Activated CD4-positive, alpha-beta T cell treated with anti-CD3 and anti-CD28 coated beads, Interleukin-2, Interleukin-4, amounts not matched to agents 100 ng/mL and 50 ng/mL, durations not matched to agents 16 hours and 8 hours (primary cell): ENCODE data around the gene FAM110A.
A peak's percentile ranks its signal among the peaks of the same experiment; 100 is the strongest.
"Not testable (repeated sequence)": the region's sequence is repeated elsewhere in the genome, so short reads cannot be mapped to it uniquely, and the experiment has no call there.

ENCODE experiments used
- DNase-seq: peaks from one replicate; pipeline ENCODE4 v3.0.0-alpha.2; 2020; ENCODE audit warnings: low spot score

Gene FAM110A

DNA sequence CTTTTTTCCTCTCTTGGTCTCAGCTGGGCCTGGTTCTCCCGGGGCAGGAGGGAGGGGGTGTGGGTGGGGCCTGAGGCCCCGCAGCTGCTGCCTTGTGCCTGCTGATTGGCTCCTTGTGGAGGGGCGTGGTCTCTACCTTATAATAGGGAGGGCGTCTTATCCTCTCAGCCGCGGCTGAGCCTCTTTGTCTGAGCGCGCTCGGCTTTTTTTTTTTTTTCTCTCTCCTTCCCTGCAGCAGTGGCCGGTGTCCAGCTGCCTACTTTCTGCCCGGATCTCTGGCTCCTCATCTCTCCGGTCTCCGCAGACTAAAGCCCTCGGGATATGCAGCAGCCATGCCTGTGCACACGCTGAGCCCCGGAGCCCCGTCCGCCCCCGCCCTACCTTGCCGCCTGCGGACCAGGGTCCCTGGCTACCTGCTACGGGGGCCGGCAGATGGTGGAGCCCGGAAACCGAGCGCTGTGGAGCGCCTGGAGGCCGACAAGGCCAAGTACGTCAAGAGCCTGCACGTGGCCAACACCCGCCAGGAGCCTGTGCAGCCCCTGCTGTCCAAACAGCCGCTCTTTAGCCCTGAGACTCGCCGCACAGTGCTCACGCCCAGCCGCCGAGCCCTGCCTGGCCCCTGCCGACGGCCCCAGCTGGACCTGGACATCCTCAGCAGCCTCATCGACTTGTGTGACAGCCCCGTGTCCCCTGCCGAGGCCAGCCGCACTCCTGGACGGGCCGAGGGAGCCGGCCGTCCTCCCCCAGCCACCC, 11.1 kb downstream of the FAM110A start:
- peak; percentile 89 for DNase-seq

GRCh38 chr20:845226-845868, 11.8 kb downstream of the FAM110A start:
- DNase-seq = no peak

GRCh38 chr20:845941-846893, 12.7 kb downstream of the FAM110A start:
- no peak for DNase-seq

GRCh38 chr20:846894-847278, 13.4 kb downstream of the FAM110A start:
- peak; percentile 46 for DNase-seq

GRCh38 chr20:848193-848592, 14.7 kb downstream of the FAM110A start:
- no peak for DNase-seq

GRCh38 chr20:848731-849130, 15.2 kb downstream of the FAM110A start:
- not testable (repeated sequence) for DNase-seq

DNA sequence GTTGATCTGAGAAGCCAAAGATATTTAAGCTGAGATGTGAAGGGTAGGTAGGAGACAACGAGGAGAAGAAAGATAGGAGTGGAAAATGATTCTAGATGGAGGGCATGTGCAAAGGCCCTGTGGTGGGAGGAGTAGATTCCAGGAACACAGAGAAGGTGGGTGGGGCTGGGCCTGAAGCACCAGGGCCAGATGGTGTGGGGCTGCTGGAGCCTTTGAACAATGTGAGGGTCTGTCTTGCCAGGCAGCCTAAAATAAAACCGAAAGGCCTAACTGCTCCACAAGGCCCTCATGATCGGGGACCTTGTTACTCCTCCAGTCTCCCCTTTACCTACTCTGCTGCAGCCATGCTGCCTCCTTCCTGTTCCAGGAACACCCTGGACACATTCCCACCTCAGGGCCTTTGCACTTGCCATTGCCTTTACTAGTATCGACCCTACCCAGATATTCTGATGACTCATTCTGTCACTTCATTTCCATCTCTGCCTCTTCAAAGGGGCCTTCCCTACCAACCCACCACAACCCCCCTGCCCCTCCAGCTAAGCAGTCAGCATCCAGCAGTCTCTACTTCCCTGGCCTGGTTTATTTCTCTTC, 20.0 kb downstream of the FAM110A start:
- no peak for DNase-seq

DNA sequence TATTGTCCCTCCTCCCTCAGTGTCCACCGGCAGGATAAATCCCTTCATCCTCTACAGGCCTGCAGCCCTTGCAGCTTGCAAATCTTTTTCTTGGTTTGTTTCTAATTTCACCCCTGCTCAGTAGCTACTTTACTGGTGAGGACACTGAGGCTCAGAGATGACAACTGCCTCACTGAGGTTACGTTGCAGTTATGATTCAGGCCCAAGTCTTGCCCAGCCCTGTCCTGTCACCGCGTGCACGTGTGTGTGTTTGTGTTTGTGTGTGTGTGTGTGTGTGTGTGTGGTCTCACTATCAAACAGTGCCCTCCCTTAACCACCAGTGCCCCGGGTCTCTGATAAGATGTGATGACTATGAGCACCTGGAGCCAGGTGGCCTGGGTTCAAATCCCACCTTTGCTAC, 21.1 kb downstream of the FAM110A start:
- no peak for DNase-seq

DNA sequence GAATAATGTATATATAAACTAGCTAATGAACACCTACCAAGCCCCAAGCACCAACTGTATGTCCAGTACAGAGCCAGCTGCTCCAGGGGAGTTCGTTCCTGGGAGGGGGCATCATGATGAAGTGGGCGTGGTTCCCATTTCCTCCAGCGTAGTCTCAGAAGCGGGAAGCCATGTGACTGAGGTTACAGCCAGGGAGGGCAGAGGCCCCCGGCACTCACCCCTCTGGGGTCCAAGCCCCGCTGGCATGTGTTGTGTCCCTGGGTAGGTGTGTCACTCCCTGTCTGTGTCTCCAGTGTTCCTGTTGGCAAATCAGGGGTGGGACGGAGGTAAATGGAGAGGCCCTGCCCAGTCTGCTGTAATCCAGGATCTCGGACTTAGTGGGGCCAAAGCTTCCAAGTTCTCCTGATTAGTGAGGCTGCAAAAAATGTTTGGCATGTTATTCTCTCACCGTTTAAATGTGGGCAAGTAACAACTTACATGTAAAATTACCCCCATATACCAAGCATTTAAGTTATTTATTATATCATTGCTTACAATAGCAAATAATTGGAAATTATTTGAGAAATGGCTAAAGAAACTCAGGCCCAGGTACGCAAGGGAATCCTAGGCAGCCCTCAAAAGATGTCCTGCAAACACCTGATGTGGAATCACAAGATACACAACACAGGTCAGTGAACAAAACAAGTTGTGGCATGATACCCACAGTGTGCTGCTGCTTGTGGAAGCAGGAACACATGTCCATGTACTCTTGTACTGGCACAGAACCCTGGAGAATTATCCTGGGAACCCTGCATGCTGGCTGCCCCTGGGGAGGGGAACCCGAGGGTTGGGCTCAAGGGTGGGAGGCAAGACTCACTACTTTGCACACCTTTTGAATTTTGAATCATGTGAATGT, 22.2 kb downstream of the FAM110A start:
- no peak for DNase-seq

DNA sequence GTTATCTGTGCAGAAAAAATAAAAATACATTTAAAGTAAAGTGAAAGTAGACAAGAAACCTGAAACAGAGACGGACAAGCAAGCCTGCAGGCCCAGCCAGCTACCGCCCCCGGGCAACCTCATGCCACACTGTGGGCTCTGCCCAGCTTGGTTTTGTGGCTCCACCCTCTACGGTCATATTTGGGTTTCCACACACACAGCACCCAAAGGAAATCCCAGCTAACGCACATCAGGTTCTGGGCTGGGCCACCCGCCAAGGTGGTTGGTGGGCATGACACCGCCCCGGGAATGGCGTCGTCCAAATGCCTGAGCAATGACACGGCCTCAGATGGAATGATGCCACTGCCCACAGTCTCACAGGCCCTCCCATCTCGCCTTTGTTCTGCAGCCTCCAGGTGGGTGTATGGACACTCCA, 22.9 kb downstream of the FAM110A start:
- peak; percentile 53 for DNase-seq

DNA sequence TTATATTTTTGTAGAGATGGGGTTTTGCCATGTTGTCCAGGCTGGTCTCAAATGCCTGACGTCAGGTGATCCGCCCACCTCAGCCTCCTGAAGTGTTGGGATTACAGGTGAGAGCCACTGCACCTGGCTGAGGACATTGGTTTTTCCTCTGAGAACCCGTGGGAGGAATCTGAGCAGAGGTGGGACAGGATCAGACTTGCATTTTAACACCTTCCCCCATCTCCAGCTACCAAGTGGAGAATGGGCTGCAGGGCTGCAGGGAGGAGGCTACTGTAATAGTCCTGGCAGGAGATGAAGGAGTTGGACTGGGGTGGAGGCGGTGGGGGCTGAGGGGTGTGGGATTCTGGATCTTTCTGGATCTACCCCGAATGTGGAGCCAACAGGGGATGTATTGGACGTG, 24.5 kb downstream of the FAM110A start:
- no peak for DNase-seq

DNA sequence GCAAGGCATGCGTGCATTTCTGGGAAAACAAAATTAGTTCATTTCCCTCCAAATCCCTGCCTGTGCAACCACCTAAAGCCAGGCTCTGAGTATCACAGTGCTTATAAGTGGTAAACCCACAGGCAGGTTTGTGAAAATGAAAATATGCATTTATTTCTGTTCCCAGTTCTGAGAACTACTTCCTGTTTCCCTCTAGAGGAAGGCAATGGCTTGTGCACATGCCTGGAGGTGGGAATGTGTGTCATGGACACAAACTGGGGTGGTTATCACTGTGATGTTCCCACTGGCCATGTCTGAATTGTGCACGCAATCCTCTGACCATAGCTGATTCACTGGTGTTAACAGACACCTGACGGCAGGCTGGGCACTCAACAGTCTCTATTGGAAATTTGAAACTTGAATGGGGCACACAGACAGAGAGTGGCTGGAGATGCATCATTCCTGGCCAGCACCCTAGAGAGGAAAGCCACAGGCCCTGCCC, 26.3 kb downstream of the FAM110A start:
- peak; percentile 37 for DNase-seq

- no peak for DNase-seq
Measured at GRCh38 chr20:860891-861290, 27.4 kb downstream of the FAM110A start.

DNA sequence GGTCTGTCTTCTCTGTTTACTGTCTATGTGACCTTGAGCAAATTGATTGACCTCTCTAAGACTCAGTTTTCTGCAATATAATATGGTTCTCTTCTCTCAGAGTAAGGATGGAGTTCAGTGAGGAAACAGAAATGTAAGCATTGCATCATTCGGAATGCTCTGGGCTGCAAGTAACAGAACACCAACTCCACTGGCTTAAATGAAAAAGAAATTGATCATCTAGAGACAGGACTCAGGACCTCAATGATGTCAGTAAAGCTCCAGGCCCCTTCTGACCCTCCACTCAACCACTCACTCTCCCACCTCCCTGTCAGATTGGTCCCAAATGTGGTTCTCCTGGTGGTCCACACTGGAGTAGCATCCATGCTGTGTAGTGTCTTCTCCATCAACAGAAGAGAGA, 31.9 kb downstream of the FAM110A start:
- no peak for DNase-seq

- DNase-seq = no peak
Measured at GRCh38 chr20:868279-868678, 34.8 kb downstream of the FAM110A start.

GRCh38 chr20:869606-870005, 36.1 kb downstream of the FAM110A start:
- no peak for DNase-seq

DNA sequence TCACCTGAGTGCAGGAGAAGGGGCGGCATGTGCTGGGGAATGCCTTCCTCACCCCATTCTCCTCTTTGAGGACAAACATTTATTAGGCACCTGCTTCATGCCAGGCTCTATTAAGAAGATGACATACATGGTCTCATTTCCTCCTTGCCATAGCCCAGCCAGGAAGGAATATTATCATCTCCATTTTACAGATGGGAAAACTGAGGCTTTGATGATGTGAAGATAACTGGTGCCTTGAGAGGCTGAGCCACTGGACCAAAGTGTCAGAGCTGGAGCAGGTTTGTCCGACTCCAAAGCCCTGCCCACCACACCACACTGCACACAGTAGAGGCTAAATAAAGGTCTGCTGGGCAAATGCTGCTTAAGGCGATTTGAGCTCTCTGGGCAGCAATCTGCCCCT, 37.2 kb downstream of the FAM110A start:
- DNase-seq = no peak

GRCh38 chr20:871436-871835, 37.9 kb downstream of the FAM110A start:
- DNase-seq = no peak

GRCh38 chr20:871948-872347, 38.4 kb downstream of the FAM110A start:
- DNase-seq = no peak

DNA sequence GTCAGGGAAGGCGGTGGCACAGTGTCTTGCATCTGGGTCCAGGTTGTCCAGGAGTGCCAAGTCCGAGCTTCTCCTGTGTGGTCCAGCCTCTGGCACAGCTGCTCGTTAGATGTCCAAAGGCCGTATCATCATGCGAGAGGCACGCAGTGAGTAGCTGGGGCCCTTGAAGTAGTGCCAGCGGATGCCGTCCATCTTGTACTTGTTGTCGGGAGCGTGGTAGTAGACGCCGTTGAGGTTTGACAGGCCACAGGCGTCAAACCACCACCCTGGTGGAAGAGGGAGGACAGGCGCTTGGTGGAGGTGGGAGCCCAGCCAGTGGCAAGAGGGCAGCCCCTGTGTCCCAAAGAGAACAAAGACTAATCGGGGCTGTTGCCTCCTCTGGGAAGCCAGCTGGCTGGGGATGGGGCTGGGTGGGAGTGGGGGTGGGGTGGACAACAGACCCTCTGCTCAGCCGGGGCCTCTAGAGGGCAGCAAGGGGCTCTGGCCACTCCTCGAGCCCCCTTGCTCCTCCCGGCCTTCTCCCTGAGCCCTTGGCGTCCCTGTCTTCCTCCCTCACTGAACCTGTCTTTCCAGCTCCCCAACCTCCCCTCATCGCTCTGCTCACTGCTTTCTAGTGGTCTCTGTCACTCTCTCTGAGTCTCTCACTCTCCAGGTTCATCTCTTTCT, 39.5 kb downstream of the FAM110A start:
- no peak for DNase-seq
